Activated T-cell treated with anti-CD3 and anti-CD28 coated beads for 48 hours (primary cell): Measurements from ENCODE around the gene UGT2A2.

ENCODE experiments used
- DNase-seq: peaks from one replicate; pipeline ENCODE4 v3.0.0-alpha.2; 2020; ENCODE audit warnings: low read depth

The UGT2A2 gene

DNA sequence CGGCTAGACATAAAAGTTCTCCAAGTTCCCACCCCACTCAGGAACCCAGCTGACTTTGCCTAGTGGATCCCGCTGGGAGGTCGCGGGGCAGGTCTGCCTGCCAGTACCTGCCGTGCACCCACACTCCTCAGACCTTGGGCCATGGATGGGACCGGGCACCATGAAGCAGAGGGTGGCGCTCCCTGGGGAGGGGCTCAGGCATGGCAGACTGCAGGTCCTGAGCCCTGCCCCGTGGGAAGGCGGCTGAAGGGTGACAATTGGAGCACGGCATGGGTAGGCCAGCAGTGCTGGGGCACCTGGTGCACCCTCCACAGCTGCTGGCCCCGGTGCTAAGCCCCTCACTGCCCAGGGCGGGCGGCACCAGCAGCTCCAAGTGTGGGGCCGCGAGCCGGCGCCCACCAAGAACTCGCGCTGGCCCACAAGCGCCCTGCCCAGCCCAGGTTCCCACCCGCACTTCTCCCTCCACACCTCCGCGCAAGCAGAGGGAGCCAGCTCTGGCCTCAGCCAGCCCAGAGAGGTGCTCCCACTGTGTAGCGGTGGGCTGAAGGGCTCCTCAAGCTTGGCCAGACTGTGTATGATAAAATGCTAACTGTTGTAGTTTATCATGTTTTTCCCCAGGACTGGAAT, 63.1 kb downstream of the UGT2A2 start:
- DNase-seq: no peak

GRCh38 chr4:69568787-69569186, 70.7 kb downstream of the UGT2A2 start:
- DNase-seq: no peak

DNA sequence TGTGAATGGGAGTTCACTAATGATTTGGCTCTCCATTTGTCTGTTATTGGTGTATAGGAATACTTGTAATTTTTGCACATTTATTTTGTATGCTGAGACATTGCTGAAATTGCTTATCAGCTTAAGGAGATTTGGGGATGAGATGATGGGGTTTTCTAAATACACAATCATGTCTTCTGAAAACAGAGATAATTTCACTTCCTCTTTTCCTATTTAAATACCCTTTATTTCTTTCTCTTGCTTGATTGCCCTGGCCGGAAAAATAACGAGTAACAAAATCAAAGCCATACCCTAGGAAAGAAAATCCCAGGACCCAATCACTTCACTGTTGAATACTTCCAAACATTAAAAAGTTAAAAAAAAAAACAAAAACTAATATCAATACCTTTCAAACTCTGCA, 76.0 kb downstream of the UGT2A2 start:
- no peak for DNase-seq

- DNase-seq: no peak
These were observed 89.8 kb downstream of the UGT2A2 start for GRCh38 chr4:69549651-69550050.

- no peak for DNase-seq
These were observed 93.2 kb downstream of the UGT2A2 start for GRCh38 chr4:69546134-69546765.
